CD14-positive monocyte (primary cell): Measurements from ENCODE around the gene POU2F1. TPM values are rescaled to one million over a fixed set of nuclear protein-coding genes. Genes with fewer than 3 reads are reported as not detected.

Experiments
- DNase-seq, 3 donors: peaks; one replicate each; pipeline ENCODE4 v3.0.0-alpha.2; 2011 to 2022
- H2AFZ ChIP-seq: 2 replicates; pipeline ENCODE4 v1.6.0; 2012; ENCODE audit warnings: mild to moderate bottlenecking, low read depth, low read length, inconsistent platforms; ENCODE audit not compliant: insufficient read depth, poor library complexity, severe bottlenecking
- H3K27ac ChIP-seq, 2 donors: 1 replicate in 1 of 2; 2 replicates in 1 of 2; pipeline ENCODE4 v1.5.1; 2012 to 2013; ENCODE audit warnings: low read length in 2 of 2, control low read depth in 1 of 2, inconsistent platforms in 1 of 2, low read depth in 1 of 2, mild to moderate bottlenecking in 1 of 2
- H3K27me3 ChIP-seq, 2 donors: one replicate each; pipeline versions ENCODE4 v1.6.0 to v1.6.1; 2011 to 2013; ENCODE audit warnings: low read length in 2 of 2; ENCODE audit not compliant: control insufficient read depth in 2 of 2, insufficient read depth in 2 of 2
- H3K36me3 ChIP-seq, 2 donors: replicated peaks in 1 of 2; 1 replicate in 1 of 2; 2 replicates in 1 of 2; pipeline versions ENCODE4 v1.5.1 to v1.6.1; 2012 to 2013; ENCODE audit warnings: low read length in 2 of 2, control low read depth in 1 of 2, inconsistent platforms in 1 of 2, mild to moderate bottlenecking in 1 of 2; ENCODE audit not compliant: insufficient read depth in 2 of 2, control insufficient read depth in 1 of 2
- H3K4me1 ChIP-seq, 2 donors: 1 replicate in 1 of 2; 2 replicates in 1 of 2; pipeline versions ENCODE4 v1.5.1 to v1.6.1; 2012 to 2013; ENCODE audit warnings: low read length in 2 of 2, control low read depth in 1 of 2, inconsistent platforms in 1 of 2, mild to moderate bottlenecking in 1 of 2, moderate library complexity in 1 of 2; ENCODE audit not compliant: insufficient read depth in 2 of 2, control insufficient read depth in 1 of 2
- H3K4me2 ChIP-seq: replicated peaks from 2 replicates; pipeline ENCODE3; 2012; ENCODE audit warnings: low read length, moderate library complexity, mild to moderate bottlenecking; ENCODE audit not compliant: poor library complexity, severe bottlenecking; ENCODE audit errors: extremely low read depth
- H3K4me3 ChIP-seq, 3 experiments: fragments of 200-600 bp in 1 of 3; sonication (generic) in 1 of 3; replicated peaks in 1 of 3; 1 replicate in 2 of 3; 2 replicates in 1 of 3; pipeline ENCODE4 v1.5.1; 2011 to 2013; ENCODE audit warnings: low read length in 3 of 3, mild to moderate bottlenecking in 3 of 3, control low read depth in 2 of 3, low read depth in 2 of 3, inconsistent platforms in 1 of 3, moderate library complexity in 1 of 3
- H3K79me2 ChIP-seq: 2 replicates; pipeline ENCODE4 v1.6.0; 2012; ENCODE audit warnings: mild to moderate bottlenecking, control low read depth, inconsistent platforms, low read length, moderate library complexity; ENCODE audit not compliant: insufficient read depth
- H3K9ac ChIP-seq: 2 replicates; pipeline ENCODE4 v1.6.0; 2017; ENCODE audit warnings: low read length, mild to moderate bottlenecking; ENCODE audit not compliant: insufficient read depth, poor library complexity, severe bottlenecking
- H3K9me3 ChIP-seq, 2 donors: replicated peaks in 1 of 2; 1 replicate in 1 of 2; 2 replicates in 1 of 2; pipeline versions ENCODE4 v1.5.1 to v1.6.1; 2012 to 2013; ENCODE audit warnings: low read length in 2 of 2, control low read depth in 1 of 2; ENCODE audit not compliant: control insufficient read depth in 1 of 2, insufficient read depth in 1 of 2
- H4K20me1 ChIP-seq: 2 replicates; pipeline ENCODE4 v1.6.0; 2012; ENCODE audit warnings: mild to moderate bottlenecking, low read length, control low read depth, moderate library complexity; ENCODE audit not compliant: insufficient read depth
- H3K27ac Mint-ChIP-seq, 7 donors: one replicate each; pipeline ENCODE4 v1.8.0; 2020; ENCODE audit warnings: mild to moderate bottlenecking in 7 of 7, mixed read lengths in 7 of 7, moderate library complexity in 6 of 7, inconsistent platforms in 2 of 7
- H3K27me3 Mint-ChIP-seq, 3 donors: one replicate each; pipeline ENCODE4 v1.8.0; 2021 to 2022; ENCODE audit warnings: low read depth in 3 of 3, mild to moderate bottlenecking in 3 of 3, mixed read lengths in 3 of 3, moderate library complexity in 3 of 3, inconsistent platforms in 1 of 3
- H3K36me3 Mint-ChIP-seq, 2 donors: one replicate each; pipeline ENCODE4 v1.8.0; 2020; ENCODE audit warnings: mixed read lengths in 2 of 2, inconsistent platforms in 1 of 2, mild to moderate bottlenecking in 1 of 2
- H3K4me1 Mint-ChIP-seq: one replicate; pipeline ENCODE4 v1.8.0; 2020; ENCODE audit warnings: mild to moderate bottlenecking, mixed read lengths
- H3K4me3 Mint-ChIP-seq, 2 donors: one replicate each; pipeline ENCODE4 v1.8.0; 2020; ENCODE audit warnings: mild to moderate bottlenecking in 2 of 2, mixed read lengths in 2 of 2, moderate library complexity in 1 of 2
- H3K9me3 Mint-ChIP-seq, 7 donors: one replicate each; pipeline ENCODE4 v1.8.0; 2020 to 2022; ENCODE audit warnings: mixed read lengths in 7 of 7, mild to moderate bottlenecking in 6 of 7, moderate library complexity in 6 of 7, inconsistent platforms in 2 of 7
- CTCF ChIP-seq: fragments of 200-600 bp; IDR thresholded peaks from one replicate; pipeline ENCODE4 v1.8.0; 2022; ENCODE audit warnings: antibody characterized with exemption, mild to moderate bottlenecking
- WGBS: methylation state at CpG from one replicate; pipeline ENCODE4 v1.1.5; 2013; ENCODE audit warnings: missing lambda C conversion rate; ENCODE audit not compliant: insufficient coverage; 5-methylcytosine and 5-hydroxymethylcytosine counted together
- intact Hi-C, 2 donors: fragments of 100-400 bp; cut with micrococcal nuclease; formaldehyde crosslinking; loops; one replicate each; pipeline versions ENCODE4 v1.15.0 to v1.15.1; 2023
- polyA plus RNA-seq, 3 donors: library from polyadenylated mRNA; depleted of rRNA in 1 of 3; unstranded in 2 of 3; stranded (reverse) in 1 of 3; fragments of 300-500 nt in 2 of 3; fragments of >200 nt in 1 of 3; fragmentation: Illumina TruSeq in 2 of 3; gene quantifications; 1 replicate in 2 of 3; 2 replicates in 1 of 3; pipeline ENCODE4 v1.2.3, GENCODE V29; 2012 to 2021

Gene POU2F1
- polyA plus RNA-seq, 3 donors: 2.3 to 4.2 (median 3.9) TPM

- H3K27ac ChIP-seq: no peak overlapping the region
- no peaks in the 10 kb centered on the region for H3K4me1 Mint-ChIP-seq
- no peaks in the 10 kb centered on the region for H3K79me2 ChIP-seq
- H3K4me2 ChIP-seq: no peak overlapping the region
- H3K4me3 Mint-ChIP-seq: no peak overlapping the region
- DNase-seq: no peak
- H3K27me3 Mint-ChIP-seq: peaks cover 0 to 6% (median 1%) of the 10 kb centered on the region in 3 donors
- H3K9me3 Mint-ChIP-seq: peaks cover 0 to 17% (median 7%) of the 10 kb centered on the region in 7 donors
- no peaks in the 10 kb centered on the region for H3K36me3 ChIP-seq
- peaks cover 0 to 8% of the 10 kb centered on the region in 2 donors for H3K9me3 ChIP-seq
- H3K4me3 ChIP-seq: no peak overlapping the region
- no CpG with 5 or more reads among the region's 4 CpGs for WGBS
- no peak for TF ChIP-seq CTCF
- no peak overlapping the region for H3K9ac ChIP-seq
- no peaks in the 10 kb centered on the region for H4K20me1 ChIP-seq
- no peak overlapping the region for H3K27ac Mint-ChIP-seq
- H3K4me1 ChIP-seq: no peaks in the 10 kb centered on the region
- no peaks in the 10 kb centered on the region for H3K27me3 ChIP-seq
- intact Hi-C loops: no loop called here
- no peak overlapping the region for H2AFZ ChIP-seq
- H3K36me3 Mint-ChIP-seq: no peaks in the 10 kb centered on the region
These were observed 20.4 kb upstream of the POU2F1 start for GRCh38 chr1:167200272-167200671.

- DNase-seq: no peak
- Histone ChIP-seq H3K9me3 (peaks cover 0 to 8% of the 10 kb centered on the region in 2 donors), H3K27me3 (no peaks in the 10 kb centered on the region), H3K4me2 (no peak overlapping the region), H3K4me3 (no peak overlapping the region), H3K79me2 (no peaks in the 10 kb centered on the region), H2AFZ (no peak overlapping the region), H3K4me1 (no peaks in the 10 kb centered on the region), H3K27ac (no peak overlapping the region), H3K36me3 (no peaks in the 10 kb centered on the region), H3K9ac (no peak overlapping the region), H4K20me1 (no peaks in the 10 kb centered on the region)
- no peak overlapping the region for H3K27ac Mint-ChIP-seq
- no peak for TF ChIP-seq CTCF
- no CpG with 5 or more reads among the region's 3 CpGs for WGBS
- H3K27me3 Mint-ChIP-seq: peaks cover 0 to 6% (median 1%) of the 10 kb centered on the region in 3 donors
- no peaks in the 10 kb centered on the region for H3K36me3 Mint-ChIP-seq
- intact Hi-C loops: no loop called here
- H3K9me3 Mint-ChIP-seq: peaks cover 2 to 19% (median 8%) of the 10 kb centered on the region in 7 donors
- H3K4me3 Mint-ChIP-seq: no peak overlapping the region
- no peaks in the 10 kb centered on the region for H3K4me1 Mint-ChIP-seq
These were observed 19.9 kb upstream of the POU2F1 start for GRCh38 chr1:167200749-167201148.
